NCI-H2196 treated with DMSO at 0.1 percent for 48 hours (cell line): ENCODE measurements around the gene ACVRL1.

ENCODE experiments used
- DNase-seq: peaks from one replicate; lab custom pipeline; 2025; ENCODE audit not compliant: unreplicated experiment; lab: John Stamatoyannopoulos, UW

The ACVRL1 gene

GRCh38 chr12:51914034-51914923 lies 7.0 kb downstream of the ACVRL1 start:
- no peak for DNase-seq

- DNase-seq: no peak
Observed at GRCh38 chr12:51915003-51915625, 7.8 kb downstream of the ACVRL1 start.

- DNase-seq: no peak
Observed at GRCh38 chr12:51915951-51916350, 8.6 kb downstream of the ACVRL1 start.

DNA sequence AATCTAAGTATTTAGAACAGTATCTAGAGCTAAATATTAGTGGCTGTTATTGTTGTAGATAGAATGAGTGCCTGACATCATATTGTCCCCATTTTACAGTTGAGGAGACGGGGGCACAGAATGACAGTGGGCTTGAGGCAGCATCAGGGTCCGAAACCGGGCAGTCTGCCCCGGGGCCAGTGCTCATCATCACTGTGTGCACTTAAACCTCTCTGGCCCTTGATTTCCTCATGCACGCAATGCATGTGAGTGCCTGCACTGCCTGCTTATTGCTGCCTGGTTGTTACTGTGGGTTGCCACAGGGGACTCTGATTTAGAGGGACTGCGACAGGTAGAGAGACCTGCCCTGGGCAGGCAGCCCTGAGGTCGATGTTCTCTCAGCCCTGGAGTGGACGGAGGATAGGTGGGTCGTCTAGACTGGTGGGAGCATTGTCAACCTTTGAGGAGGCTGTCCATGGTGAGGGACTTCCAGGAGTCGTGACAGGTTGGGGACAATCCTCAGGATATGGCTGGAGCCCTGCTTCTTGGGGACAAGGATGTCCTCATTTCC lies 9.8 kb downstream of the ACVRL1 start:
- no peak for DNase-seq

DNA sequence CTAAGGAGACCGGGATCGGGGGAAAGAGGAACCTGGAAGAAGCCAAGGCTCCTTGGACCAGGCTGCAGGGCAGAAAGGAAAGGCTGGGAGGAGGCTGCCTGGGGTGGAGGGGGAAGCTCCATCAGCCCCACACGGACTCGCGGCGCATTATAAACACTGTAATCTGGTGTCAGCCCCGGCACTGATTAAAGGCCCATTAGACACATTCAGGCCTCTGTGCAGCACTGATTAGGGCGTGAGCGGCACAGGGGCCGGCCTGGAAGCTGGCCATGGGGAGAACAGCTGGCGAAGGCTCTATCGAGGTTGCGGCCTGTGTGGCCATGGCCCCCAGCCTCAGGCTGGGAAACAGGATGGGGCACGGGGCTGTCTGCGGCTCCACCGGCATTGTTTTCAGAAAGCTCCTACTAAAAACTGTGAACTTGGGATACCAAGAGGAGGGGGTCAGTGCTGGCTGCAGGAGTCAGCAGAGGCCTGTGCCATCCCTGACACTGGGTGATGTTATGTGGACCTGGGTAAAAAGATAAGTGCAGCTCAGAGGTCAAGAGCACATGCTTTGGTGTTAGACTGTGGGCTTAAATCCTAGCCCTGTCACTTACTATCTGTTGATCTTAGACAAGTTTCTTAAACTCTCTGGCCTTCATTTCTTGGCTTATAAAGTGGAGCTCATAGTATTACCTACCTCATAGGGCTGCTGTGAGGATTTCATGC lies 10.6 kb downstream of the ACVRL1 start:
- DNase-seq: no peak

GRCh38 chr12:51920046-51920445 lies 12.7 kb downstream of the ACVRL1 start:
- no peak for DNase-seq

- no peak for DNase-seq
Observed at GRCh38 chr12:51921017-51921725, 13.9 kb downstream of the ACVRL1 start.

- DNase-seq: no peak
Observed at GRCh38 chr12:51922146-51922545, 14.8 kb downstream of the ACVRL1 start.

DNA sequence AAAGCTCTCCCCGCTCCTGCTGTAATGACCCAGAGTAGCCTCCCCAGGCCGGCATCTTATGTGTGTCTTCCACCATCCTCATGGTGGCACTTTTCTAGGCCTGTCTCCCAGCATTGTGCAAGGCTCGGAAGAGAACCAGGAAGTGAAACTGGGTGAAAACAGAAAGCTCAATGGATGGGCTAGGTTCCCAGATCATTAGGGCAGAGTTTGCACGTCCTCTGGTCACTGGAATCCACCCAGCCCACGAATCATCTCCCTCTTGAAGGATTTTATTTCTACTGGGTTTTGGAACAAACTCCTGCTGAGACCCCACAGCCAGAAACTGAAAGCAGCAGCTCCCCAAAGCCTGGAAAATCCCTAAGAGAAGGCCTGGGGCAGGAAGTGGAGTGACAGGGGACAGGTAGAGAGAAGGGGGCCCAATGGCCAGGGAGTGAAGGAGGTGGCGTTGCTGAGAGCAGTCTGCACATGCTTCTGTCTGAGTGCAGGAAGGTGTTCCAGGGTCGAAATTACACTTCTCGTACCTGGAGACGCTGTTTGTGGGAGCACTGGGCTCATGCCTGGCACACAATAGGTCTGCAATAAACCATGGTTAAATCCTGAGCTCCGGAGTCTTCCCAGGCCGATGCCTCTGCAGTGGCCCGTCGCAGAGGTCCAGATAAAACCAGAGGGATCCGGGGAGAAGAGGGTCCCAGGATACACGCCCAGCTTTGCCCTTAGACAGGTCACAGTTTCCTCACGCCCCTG lies 15.6 kb downstream of the ACVRL1 start:
- no peak for DNase-seq

GRCh38 chr12:51923506-51924365 lies 16.4 kb downstream of the ACVRL1 start:
- no peak for DNase-seq

DNA sequence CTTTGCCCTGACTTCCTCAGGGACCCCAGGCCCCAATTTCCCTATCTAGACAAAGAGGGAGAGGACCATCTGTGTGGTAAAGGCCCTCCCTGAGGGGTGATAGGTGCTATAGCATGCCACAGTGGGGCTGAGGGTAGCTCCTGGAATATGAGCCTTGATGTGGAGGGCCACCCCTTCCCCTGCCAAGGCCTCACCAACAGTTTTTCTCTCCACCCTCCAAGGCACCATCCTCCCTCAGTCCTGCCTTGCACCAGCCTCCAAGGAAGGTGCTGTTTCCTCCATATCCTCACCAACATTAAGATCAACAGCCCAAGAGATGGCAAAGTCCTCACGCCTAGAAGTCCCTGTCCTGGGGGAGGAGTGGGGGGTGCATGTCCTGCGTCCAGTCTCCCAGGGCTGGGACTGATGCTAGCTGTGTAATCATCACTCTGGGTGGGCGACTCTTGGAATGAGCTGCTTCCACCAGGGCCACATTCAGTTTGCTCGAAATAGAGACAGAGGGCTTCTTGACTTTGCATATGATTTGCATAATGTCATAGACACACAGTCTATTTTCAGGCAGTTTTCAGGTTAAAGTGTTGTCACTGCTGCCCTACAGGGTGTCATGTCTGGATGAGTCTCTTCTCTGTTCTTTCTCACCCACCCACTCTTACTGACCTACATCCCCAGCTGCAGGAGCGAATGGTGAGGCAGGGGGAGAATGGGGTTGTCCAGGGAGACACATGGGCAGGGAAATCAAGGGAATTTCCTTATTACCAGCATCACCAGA lies 17.4 kb downstream of the ACVRL1 start:
- DNase-seq: no peak

DNA sequence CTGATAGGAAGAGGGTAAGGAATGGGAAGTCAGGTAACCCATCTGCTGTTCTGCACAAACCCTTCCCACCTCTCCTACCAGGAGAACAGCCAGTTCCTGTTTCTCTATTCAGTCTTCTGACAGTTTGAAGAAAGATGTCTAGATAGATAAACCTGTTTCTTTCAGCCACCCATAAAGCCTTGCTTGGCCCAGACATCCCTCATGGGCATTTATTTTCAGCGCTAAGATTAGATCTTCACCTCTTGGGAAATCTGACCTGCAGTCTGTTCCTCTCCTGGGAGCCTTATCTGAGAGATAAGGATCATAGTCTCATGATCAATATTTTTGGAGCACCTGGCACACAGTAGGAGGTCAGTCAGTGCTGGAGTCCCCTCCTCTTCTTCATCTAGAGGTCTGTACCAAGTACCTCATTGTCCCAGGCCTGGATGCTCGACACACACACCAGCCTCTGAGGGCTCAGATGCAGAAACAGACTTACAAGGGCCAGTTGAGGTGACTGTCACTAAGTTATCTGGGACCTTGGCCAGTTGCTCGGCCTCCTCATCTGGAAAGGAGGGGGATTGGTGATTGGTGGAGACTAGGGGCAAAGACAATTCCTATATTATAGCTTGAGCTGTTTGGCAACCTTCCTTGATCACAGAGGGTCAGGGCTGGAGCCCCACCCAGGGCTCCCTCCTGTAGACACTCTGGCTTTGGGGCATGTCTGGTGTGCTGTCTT lies 18.2 kb downstream of the ACVRL1 start:
- DNase-seq: no peak

DNA sequence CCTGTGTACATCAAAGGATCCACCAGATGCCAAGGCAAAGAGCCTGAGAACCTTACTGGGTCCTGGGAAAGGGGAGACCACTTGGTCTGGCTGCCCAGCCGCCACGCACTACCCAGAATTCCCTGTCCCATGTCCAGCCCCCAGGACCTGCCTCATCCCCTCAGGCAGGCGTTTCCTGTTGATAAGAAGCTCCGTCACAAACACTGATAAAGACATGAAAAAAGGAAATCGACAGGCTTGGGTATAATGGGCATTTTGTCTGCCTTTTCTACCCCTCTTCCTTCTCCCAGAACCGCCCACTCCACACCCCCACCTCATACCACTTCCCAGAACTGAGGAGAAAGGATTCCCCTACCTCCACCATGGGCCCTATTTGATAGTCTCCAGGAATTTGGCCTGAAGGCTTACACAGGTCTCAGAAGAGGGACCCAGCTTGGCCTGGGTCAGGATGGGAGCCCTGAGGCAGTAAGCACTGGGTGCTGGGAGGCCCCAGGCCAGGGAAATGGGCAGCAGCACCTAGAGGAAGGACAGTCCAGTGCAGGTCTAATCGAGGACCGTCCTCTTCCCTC lies 18.8 kb downstream of the ACVRL1 start:
- no peak for DNase-seq

DNA sequence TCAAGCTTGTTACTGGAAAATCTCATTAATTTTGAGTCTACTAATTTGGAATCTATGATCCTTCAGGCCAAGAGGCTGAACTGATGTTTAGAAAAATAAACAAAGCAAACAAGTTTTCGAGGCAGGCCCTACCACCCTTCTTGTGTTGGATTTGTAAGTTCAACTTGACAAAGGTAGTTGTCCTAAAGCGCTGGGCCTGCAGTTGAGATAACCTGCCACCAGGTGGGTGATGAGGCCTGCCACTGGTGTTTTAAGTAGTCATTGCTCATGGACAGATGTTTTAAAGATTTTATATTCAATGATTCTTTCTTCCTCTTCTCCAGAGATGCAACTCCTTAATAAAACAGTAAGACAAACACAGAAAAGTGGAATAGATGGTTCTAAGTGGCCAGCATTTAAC lies 19.4 kb downstream of the ACVRL1 start:
- DNase-seq: no peak

DNA sequence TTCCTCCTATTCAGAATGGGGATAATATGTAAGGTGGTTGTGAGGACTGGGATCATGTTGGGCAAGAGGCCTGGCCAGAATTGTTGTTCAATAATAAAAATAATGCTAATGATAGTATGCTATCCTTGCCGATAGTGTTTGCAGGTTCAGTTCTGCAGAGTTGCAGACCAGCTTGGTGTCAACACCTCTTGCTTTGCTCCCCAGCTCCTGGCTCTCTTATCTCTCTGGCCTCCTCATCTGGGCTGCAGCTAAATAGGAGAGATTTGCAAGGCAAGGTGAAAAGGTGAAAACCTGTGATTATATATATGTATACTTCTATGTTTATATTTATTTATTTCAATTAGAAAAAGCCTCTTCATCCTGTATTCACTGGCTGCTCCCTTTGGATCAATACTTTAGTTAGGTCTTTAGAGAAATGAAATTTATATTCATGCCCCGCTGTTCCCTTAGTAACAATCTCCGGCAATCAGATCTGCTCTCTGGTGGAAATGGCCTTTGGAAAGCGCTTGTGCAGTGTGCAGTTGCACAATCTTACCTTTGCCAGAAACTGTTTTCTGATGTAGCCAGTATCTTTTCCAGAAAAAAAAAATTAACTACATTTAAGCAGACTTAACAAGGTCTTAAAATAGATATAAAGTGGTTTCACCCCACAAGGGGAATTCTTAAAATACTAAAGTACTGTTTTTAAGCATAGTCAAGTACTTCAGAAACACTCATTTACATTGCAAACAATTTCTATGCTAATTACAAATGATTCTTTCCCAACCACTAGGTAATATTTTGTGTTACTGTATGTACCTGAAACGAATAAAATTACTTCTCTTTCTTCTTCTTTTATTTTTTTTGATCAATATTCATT lies 25.1 kb downstream of the ACVRL1 start:
- no peak for DNase-seq

DNA sequence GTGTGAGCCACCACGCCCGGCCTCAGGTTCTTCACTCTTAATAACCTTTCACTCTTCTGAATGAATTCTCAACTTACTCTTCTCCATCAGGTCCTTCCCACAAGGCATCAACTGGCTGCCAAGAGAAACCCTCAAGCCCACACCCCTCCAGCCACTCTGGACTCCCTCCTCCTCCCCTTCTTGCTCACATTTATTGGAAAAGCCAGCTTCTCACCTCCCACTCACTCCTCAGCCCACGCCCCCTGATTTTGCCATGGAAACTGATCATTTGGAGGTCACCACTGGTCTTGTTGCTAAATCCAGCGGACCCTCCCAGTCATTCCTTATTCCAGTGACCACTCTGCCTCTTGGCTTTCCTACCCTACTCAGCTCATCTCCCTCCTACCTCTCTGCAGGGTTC lies 26.8 kb downstream of the ACVRL1 start:
- no peak for DNase-seq

DNA sequence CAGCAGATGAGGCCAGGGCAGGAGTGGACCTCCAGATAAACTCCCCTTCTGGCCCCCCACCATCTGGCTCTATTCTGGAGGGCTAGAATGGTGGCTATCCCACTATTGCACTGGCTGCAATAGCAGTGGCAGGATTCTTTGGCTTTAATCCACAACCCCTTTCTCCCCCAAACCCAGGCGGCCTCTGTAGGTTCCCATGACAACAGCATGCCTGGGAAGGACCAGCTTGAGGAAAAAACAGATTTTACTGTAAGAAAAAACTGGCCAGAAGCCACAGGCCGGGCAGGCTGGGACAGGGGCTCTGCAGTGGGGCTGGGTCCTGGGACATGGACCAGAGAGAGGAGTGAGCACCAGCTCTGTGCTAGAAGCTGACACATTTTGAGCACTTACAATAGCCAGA lies 30.6 kb downstream of the ACVRL1 start:
- DNase-seq: no peak
